Panc1 (cell line): ENCODE measurements around the gene NDUFV1. TPM values are rescaled to one million over a fixed set of nuclear protein-coding genes. Genes with fewer than 3 reads are reported as not detected.

ENCODE experiments used
- ATAC-seq: fragments of 200-7000 bp; cut with Tn5 transposase; 2 replicates; pipeline ENCODE4 v1.9.1; 2020; ENCODE audit warnings: mild to moderate bottlenecking, moderate library complexity
- BruUV-seq: library from RNA; stranded (reverse); fragments of 400-500 nt; replicated peaks from 2 replicates; lab custom pipeline; 2021; lab: Mats Ljungman, UMichigan
- CTCF ChIA-PET: fragments of 300-600 bp; sonication (Branson Sonifier 250); formaldehyde crosslinking; loops from one replicate; lab custom pipeline; 2022; ENCODE audit warnings: antibody characterized with exemption; lab: Charles Lee
- POLR2A ChIA-PET: fragments of 300-600 bp; sonication (Branson Sonifier 250); formaldehyde crosslinking; loops from one replicate; lab custom pipeline; 2022; ENCODE audit warnings: antibody characterized with exemption; lab: Charles Lee
- DNase-seq: peaks from one replicate; pipeline ENCODE4 v3.0.0-alpha.2; 2010; ENCODE audit warnings: low read depth, low spot score
- H3K27ac ChIP-seq: 2 replicates; pipeline ENCODE4 v1.5.1; 2011; ENCODE audit warnings: mild to moderate bottlenecking, low read length, inconsistent platforms
- H3K27me3 ChIP-seq: fragments of 200-500 bp; sonication (Bioruptor generic); 2 replicates; pipeline ENCODE4 v1.6.0; 2014; ENCODE audit warnings: low read length, inconsistent platforms; ENCODE audit not compliant: control insufficient read depth, insufficient read depth
- H3K36me3 ChIP-seq: fragments of 200-500 bp; sonication (Bioruptor generic); 2 replicates; pipeline ENCODE4 v1.5.1; 2014; ENCODE audit warnings: inconsistent platforms, mild to moderate bottlenecking, low read length, moderate library complexity; ENCODE audit not compliant: control insufficient read depth, insufficient read depth
- H3K4me1 ChIP-seq: 2 replicates; pipeline ENCODE4 v1.5.1; 2011; ENCODE audit warnings: inconsistent platforms, mild to moderate bottlenecking, low read length, moderate library complexity; ENCODE audit not compliant: control insufficient read depth, insufficient read depth
- H3K4me3 ChIP-seq, 2 experiments: 2 replicates each; pipeline ENCODE4 v1.5.1; 2011 to 2012; ENCODE audit warnings: low read depth in 2 of 2, low read length in 2 of 2, mild to moderate bottlenecking in 2 of 2, inconsistent platforms in 1 of 2, moderate library complexity in 1 of 2
- H3K9me3 ChIP-seq: fragments of 200-500 bp; sonication (Bioruptor generic); 2 replicates; pipeline ENCODE4 v1.5.1; 2014; ENCODE audit warnings: low read depth, mild to moderate bottlenecking, inconsistent platforms, low read length, moderate library complexity; ENCODE audit not compliant: control insufficient read depth, insufficient read depth
- CTCF ChIP-seq: fragments of 450-650 bp; IDR thresholded peaks from 2 replicates; pipeline ENCODE4 v1.5.1; 2017; ENCODE audit warnings: mild to moderate bottlenecking
- POLR2AphosphoS5 ChIP-seq: IDR thresholded peaks from 2 replicates; pipeline ENCODE4 v1.6.1; 2012; ENCODE audit warnings: mild to moderate bottlenecking, low read depth, low read length, moderate library complexity
- REST ChIP-seq, 2 experiments: IDR thresholded peaks; 2 replicates each; pipeline ENCODE4 v1.6.1; 2011 to 2012; ENCODE audit warnings: low read depth in 2 of 2, control low read depth in 1 of 2, low read length in 1 of 2, mild to moderate bottlenecking in 1 of 2, moderate library complexity in 1 of 2; ENCODE audit not compliant: insufficient read depth in 1 of 2
- SIN3A ChIP-seq: IDR thresholded peaks from 2 replicates; pipeline ENCODE4 v1.6.1; 2012; ENCODE audit warnings: low read depth, mild to moderate bottlenecking, low read length, moderate library complexity, borderline replicate concordance; ENCODE audit not compliant: insufficient read depth
- TCF7L2 ChIP-seq: IDR thresholded peaks from 2 replicates; pipeline ENCODE4 v1.6.1; 2011; ENCODE audit warnings: mild to moderate bottlenecking, low read depth, low read length, inconsistent platforms
- in situ Hi-C: cut with HindIII; loops from 2 replicates; pipeline ENCODE4 v1.10.0; 2016; ENCODE audit warnings: low sequenced_read_pairs, low pct_unique_long_range_greater_than_20kb
- intact Hi-C: fragments of 100-400 bp; cut with micrococcal nuclease; formaldehyde crosslinking; loops from one replicate; pipeline ENCODE4 v1.10.0; 2022; ENCODE audit not compliant: unreplicated experiment
- total RNA-seq: library from RNA; stranded (reverse); gene quantifications from one replicate; pipeline ENCODE4 v1.2.1, GENCODE V29; 2021; ENCODE audit not compliant: unreplicated experiment

Gene NDUFV1
- total RNA-seq, 1 experiment from 2014 or later, result 281 TPM

- POLR2A ChIA-PET, result no interaction called here
- BruUV-seq, result no TSS peak
Observed at GRCh38 chr11:67612751-67613150, 6.0 kb downstream of the NDUFV1 start.

GRCh38 chr11:67613313-67613959 is 6.7 kb downstream of the NDUFV1 start:
- H3K27me3 ChIP-seq, result no peaks in the 10 kb centered on the region
- POLR2A ChIA-PET, result interaction anchor here (0.6 kb wide), 1 partner anchor 32 kb away, joined by 8 read pairs; no protein-coding TSS in a partner anchor
- H3K4me3 ChIP-seq, result no peak overlapping the region
- peaks cover 11% of the 10 kb centered on the region for H3K4me1 ChIP-seq
- TF ChIP-seq REST (IDR thresholded peaks at IDR 0.05; ENCODE audit: insufficient read depth in 1 of 2, low read depth in 2 of 2, low read length in 1 of 2) (no peak), SIN3A (no peak), TCF7L2 (no peak), POLR2AphosphoS5 (no peak), CTCF (no peak)
- BruUV-seq, result no TSS peak
- H3K27ac ChIP-seq, result peak overlapping the region; percentile 37; the same call in 1 of the 2 replicates
- intact Hi-C loops (no loop called here), in situ Hi-C loops (no loop called here)
- no peak for DNase-seq
- no peaks in the 10 kb centered on the region for H3K36me3 ChIP-seq
- CTCF ChIA-PET, result interaction anchor here (0.5 to 1.8 kb wide), 5 partner anchors 8 to 58 kb away, joined by 3 to 11 read pairs (median 3); partner anchors contain the start of gene NUDT8
- no peaks in the 10 kb centered on the region for H3K9me3 ChIP-seq
- ATAC-seq, result peak; percentile 24

More at GRCh38 chr11:67612751-67613150, 6.0 kb downstream of the NDUFV1 start:
- no peak for TF ChIP-seq REST (IDR thresholded peaks at IDR 0.05; ENCODE audit: insufficient read depth in 1 of 2, low read depth in 2 of 2, low read length in 1 of 2)
- TF ChIP-seq POLR2AphosphoS5, result no peak
- TF ChIP-seq SIN3A, result no peak
- TF ChIP-seq CTCF, result no peak
- TF ChIP-seq TCF7L2, result no peak
- in situ Hi-C loops (no loop called here), intact Hi-C loops (no loop called here)
- H3K36me3 ChIP-seq, result no peaks in the 10 kb centered on the region
- no peak overlapping the region for H3K27ac ChIP-seq
- CTCF ChIA-PET, result no interaction called here
- ATAC-seq, result no peak
- no peaks in the 10 kb centered on the region for H3K27me3 ChIP-seq
- no peak overlapping the region for H3K4me3 ChIP-seq
- no peak for DNase-seq
- H3K9me3 ChIP-seq, result no peaks in the 10 kb centered on the region
- H3K4me1 ChIP-seq, result peaks cover 11% of the 10 kb centered on the region
